ENCODE data around the gene SHOC2. TPM values are rescaled to one million over a fixed set of nuclear protein-coding genes. Genes with fewer than 3 reads are reported as not detected.

The SHOC2 gene
- total RNA-seq = 47.9 TPM
- long read RNA-seq, transcript SHOC2-202 (9 exons, 3,943 nt) = major isoform, 19 of 37 reads
- long read RNA-seq, partial matches to known transcripts = 7 of 37 reads
- long read RNA-seq, other reads (novel, unspliced or antisense) = 11 of 37 reads

GRCh38 chr10:110919349-110919931, at the start of gene SHOC2:
TSS of gene SHOC2 (plus strand) at chr10:110919604. CDS start at chr10:110964359, 44,755 bp downstream.
- peaks cover 67% of the 10 kb centered on the region for H3K4me1 ChIP-seq
- H3K36me3 ChIP-seq = no peaks in the 10 kb centered on the region
- H3K9me3 ChIP-seq (replicated peaks) = no peaks in the 10 kb centered on the region
- H3K27ac ChIP-seq (replicated peaks) = peak within 1 kb of the TSS; percentile 99
- peak; percentile 99 for DNase-seq
- peak; percentile 42 for TF ChIP-seq CTCF (IDR thresholded peaks at IDR 0.05; ENCODE audit: borderline replicate concordance)
- intact Hi-C loops (cut with micrococcal nuclease) = no loop called here
- no peaks in the 10 kb centered on the region for H3K27me3 ChIP-seq (ENCODE audit: low read depth)
- H3K4me3 ChIP-seq = peak within 1 kb of the TSS; percentile 82

DNA sequence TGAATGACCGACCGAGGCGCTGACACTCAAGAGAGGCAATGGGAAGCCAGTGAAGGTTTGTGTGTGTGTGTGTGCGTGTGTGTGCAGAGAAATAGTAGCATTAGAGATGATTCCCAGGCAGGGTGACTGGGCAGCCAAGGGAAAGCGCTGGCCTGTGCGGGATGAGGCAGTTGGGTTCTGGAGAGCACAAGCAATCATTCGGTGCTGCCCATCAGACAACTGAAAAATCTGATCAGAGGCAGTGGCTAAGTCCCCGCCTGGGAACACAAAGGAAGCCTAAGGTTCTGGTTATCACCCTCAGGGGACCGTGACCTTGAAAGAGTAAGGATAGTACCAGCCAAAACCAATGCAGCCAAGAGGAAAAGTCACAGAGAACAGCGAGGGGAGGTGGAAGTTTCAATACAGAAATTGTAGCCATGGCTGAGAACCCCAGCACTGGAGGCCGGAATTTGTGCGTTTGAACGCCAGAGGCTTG, 48.5 kb upstream of the SHOC2 start:
- Histone ChIP-seq H3K4me3 (peak overlapping the region; percentile 98), H3K9me3 (replicated peaks) (no peaks in the 10 kb centered on the region), H3K27ac (replicated peaks) (peak overlapping the region; percentile 98), H3K4me1 (peaks cover 51% of the 10 kb centered on the region), H3K27me3 (ENCODE audit: low read depth) (no peaks in the 10 kb centered on the region), H3K36me3 (peaks cover under 1% of the 10 kb centered on the region)
- TF ChIP-seq CTCF (IDR thresholded peaks at IDR 0.05; ENCODE audit: borderline replicate concordance) = no peak
- DNase-seq = no peak
- intact Hi-C loops (cut with micrococcal nuclease) = no loop called here

GRCh38 chr10:110871298-110872084, 47.9 kb upstream of the SHOC2 start, which contains the start of gene PDCD4:
TSS of gene PDCD4 (plus strand) at chr10:110871928. CDS start at chr10:110876028, 4,100 bp downstream.
- Histone ChIP-seq H3K36me3 (peaks cover 7% of the 10 kb centered on the region), H3K4me3 (peak within 1 kb of the TSS; percentile 98), H3K27ac (replicated peaks) (peak within 1 kb of the TSS; percentile 98), H3K4me1 (peaks cover 57% of the 10 kb centered on the region), H3K9me3 (replicated peaks) (no peaks in the 10 kb centered on the region), H3K27me3 (ENCODE audit: low read depth) (no peaks in the 10 kb centered on the region)
- peak; percentile 100 for DNase-seq
- intact Hi-C loops (cut with micrococcal nuclease) = no loop called here
- no peak for TF ChIP-seq CTCF (IDR thresholded peaks at IDR 0.05; ENCODE audit: borderline replicate concordance)

- intact Hi-C loops (cut with micrococcal nuclease) = no loop called here
- Histone ChIP-seq H3K36me3 (peaks cover 16% of the 10 kb centered on the region), H3K27me3 (ENCODE audit: low read depth) (no peaks in the 10 kb centered on the region), H3K4me3 (peak overlapping the region; percentile 98), H3K27ac (replicated peaks) (peak overlapping the region; percentile 98), H3K9me3 (replicated peaks) (no peaks in the 10 kb centered on the region), H3K4me1 (peaks cover 64% of the 10 kb centered on the region)
- TF ChIP-seq CTCF (IDR thresholded peaks at IDR 0.05; ENCODE audit: borderline replicate concordance) = peak; percentile 30
- peak; percentile 72 for DNase-seq
These were observed 47.0 kb upstream of the SHOC2 start for GRCh38 chr10:110872145-110872983.
